HG03025 (cell line): ENCODE results near the gene GOLGA8S.
"Not testable (repeated sequence)": the region's sequence is repeated elsewhere in the genome, so short reads cannot be mapped to it uniquely, and the experiment has no call there.

Experiments used
- ATAC-seq: cut with Tn5 transposase; IDR thresholded peaks from one replicate; pipeline ENCODE4 v1.9.1; 2021; ENCODE audit warnings: mild to moderate bottlenecking, moderate library complexity; ENCODE audit not compliant: unreplicated experiment, low FRiP score

GOLGA8S gene

GRCh38 chr15:23397779-23398178 lies 43.2 kb downstream of the GOLGA8S start:
- ATAC-seq, result no peak

GRCh38 chr15:23398357-23398756 lies 43.8 kb downstream of the GOLGA8S start:
- ATAC-seq, result not testable (repeated sequence)

GRCh38 chr15:23399207-23399606 lies 44.7 kb downstream of the GOLGA8S start:
- ATAC-seq, result not testable (repeated sequence)

- no peak for ATAC-seq
These were observed 47.1 kb downstream of the GOLGA8S start for GRCh38 chr15:23401627-23402026.

GRCh38 chr15:23402140-23402539 lies 47.6 kb downstream of the GOLGA8S start:
- no peak for ATAC-seq

- no peak for ATAC-seq
These were observed 48.0 kb downstream of the GOLGA8S start for GRCh38 chr15:23402544-23402943.

GRCh38 chr15:23403550-23403949 lies 49.0 kb downstream of the GOLGA8S start:
- no peak for ATAC-seq

- ATAC-seq, result no peak
These were observed 57.3 kb downstream of the GOLGA8S start for GRCh38 chr15:23411841-23412240.

- not testable (repeated sequence) for ATAC-seq
These were observed 58.5 kb downstream of the GOLGA8S start for GRCh38 chr15:23412881-23413600.
